Nephron (organoid): ENCODE data around the gene SSH3.

Experiments
- H3K27ac Mint-ChIP-seq, 3 experiments: 2 replicates each; pipeline ENCODE4 v1.8.0; 2020; ENCODE audit warnings: mixed read lengths in 3 of 3, mild to moderate bottlenecking in 2 of 3, moderate library complexity in 1 of 3
- H3K27me3 Mint-ChIP-seq: 2 replicates; pipeline ENCODE4 v1.8.0; 2021; ENCODE audit warnings: low read depth, mild to moderate bottlenecking, moderate library complexity, mixed read lengths
- H3K36me3 Mint-ChIP-seq: 2 replicates; pipeline ENCODE4 v1.8.0; 2020; ENCODE audit warnings: low read depth, mixed read lengths
- H3K4me1 Mint-ChIP-seq: 2 replicates; pipeline ENCODE4 v1.8.0; 2020; ENCODE audit warnings: mixed read lengths
- H3K4me3 Mint-ChIP-seq, 3 experiments: 2 replicates each; pipeline ENCODE4 v1.8.0; 2020; ENCODE audit warnings: mild to moderate bottlenecking in 3 of 3, mixed read lengths in 3 of 3, moderate library complexity in 2 of 3
- H3K9me3 Mint-ChIP-seq: 2 replicates; pipeline ENCODE4 v1.8.0; 2020; ENCODE audit warnings: mixed read lengths
- TF ChIP-seq, protein P1 (sequence below), 3 experiments: fragments of 200-600 bp; sonication (generic); IDR thresholded peaks; one replicate each; pipeline ENCODE4 v1.5.0; 2021; ENCODE audit warnings: antibody characterized with exemption in 3 of 3; ENCODE audit not compliant: unreplicated experiment in 3 of 3

Gene SSH3

GRCh38 chr11:67279589-67280340 lies 23.6 kb upstream of the SSH3 start:
- no peak overlapping the region for H3K27ac Mint-ChIP-seq
- H3K9me3 Mint-ChIP-seq: no peaks in the 10 kb centered on the region
- H3K36me3 Mint-ChIP-seq: peaks cover 24% of the 10 kb centered on the region
- peaks cover 12% of the 10 kb centered on the region for H3K4me1 Mint-ChIP-seq
- H3K4me3 Mint-ChIP-seq: no peak overlapping the region
- H3K27me3 Mint-ChIP-seq: no peaks in the 10 kb centered on the region
- TF ChIP-seq, protein P1, sequence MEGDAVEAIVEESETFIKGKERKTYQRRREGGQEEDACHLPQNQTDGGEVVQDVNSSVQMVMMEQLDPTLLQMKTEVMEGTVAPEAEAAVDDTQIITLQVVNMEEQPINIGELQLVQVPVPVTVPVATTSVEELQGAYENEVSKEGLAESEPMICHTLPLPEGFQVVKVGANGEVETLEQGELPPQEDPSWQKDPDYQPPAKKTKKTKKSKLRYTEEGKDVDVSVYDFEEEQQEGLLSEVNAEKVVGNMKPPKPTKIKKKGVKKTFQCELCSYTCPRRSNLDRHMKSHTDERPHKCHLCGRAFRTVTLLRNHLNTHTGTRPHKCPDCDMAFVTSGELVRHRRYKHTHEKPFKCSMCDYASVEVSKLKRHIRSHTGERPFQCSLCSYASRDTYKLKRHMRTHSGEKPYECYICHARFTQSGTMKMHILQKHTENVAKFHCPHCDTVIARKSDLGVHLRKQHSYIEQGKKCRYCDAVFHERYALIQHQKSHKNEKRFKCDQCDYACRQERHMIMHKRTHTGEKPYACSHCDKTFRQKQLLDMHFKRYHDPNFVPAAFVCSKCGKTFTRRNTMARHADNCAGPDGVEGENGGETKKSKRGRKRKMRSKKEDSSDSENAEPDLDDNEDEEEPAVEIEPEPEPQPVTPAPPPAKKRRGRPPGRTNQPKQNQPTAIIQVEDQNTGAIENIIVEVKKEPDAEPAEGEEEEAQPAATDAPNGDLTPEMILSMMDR (IDR thresholded peaks at IDR 0.05; ENCODE audit: unreplicated experiment in 3 of 3): no peak

DNA sequence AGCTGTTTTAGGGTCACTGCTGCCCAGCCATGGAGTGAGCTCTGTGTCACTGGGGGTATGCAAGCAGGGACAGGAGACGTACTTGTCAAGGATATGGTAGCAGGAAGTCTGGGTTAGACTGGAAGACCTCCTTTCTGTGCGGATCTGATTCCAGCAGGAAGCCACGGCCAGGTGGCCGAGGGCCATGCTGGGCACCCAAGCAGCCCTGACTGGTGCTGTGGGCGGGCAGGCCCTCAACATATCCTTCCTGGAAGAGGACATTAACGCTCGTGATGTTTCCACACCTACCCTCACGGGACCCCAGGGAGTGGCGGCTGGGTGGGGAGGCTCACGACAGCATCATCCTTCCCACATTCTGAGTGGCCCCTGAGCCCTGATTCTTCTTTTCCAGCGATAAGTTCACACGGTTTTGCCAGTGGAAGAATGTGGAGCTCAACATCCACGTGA lies 23.0 kb upstream of the SSH3 start:
- peaks cover 12% of the 10 kb centered on the region for H3K4me1 Mint-ChIP-seq
- no peaks in the 10 kb centered on the region for H3K9me3 Mint-ChIP-seq
- H3K4me3 Mint-ChIP-seq: no peak overlapping the region
- no peaks in the 10 kb centered on the region for H3K27me3 Mint-ChIP-seq
- TF ChIP-seq, protein P1 (IDR thresholded peaks at IDR 0.05; ENCODE audit: unreplicated experiment in 3 of 3): no peak
- peaks cover 24% of the 10 kb centered on the region for H3K36me3 Mint-ChIP-seq
- H3K27ac Mint-ChIP-seq: no peak overlapping the region

DNA sequence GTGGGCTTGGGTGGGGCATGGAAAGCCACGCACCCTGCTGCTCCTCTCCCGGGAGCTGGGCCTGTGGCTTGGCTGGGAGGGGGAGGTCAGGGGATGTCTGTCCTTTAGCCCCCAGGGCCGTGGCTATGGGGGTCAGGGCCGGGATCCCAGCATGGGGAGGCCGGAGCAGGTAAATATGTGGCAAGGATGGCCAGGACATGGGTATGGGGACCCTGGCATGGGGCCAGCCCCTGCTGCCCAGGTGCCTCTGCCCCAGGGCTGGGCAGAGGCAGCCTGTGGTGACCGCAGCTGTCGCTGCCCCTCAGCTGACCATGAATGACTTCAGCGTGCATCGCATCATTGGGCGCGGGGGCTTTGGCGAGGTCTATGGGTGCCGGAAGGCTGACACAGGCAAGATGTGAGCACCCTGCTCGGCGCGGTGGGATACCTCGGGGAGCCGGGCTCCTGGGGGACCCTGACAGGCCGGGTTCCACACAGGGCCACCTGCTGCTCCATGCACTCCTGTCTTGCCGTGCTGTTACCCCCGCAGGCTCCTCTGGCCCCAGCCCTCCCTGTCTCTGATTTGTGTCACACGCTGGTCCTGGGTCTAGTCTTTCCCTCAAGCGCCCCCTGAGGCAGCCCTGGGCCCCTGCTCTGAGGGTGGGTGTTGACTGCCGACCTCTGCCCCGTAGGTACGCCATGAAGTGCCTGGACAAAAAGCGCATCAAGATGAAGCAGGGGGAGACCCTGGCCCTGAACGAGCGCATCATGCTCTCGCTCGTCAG lies 22.4 kb upstream of the SSH3 start:
- H3K9me3 Mint-ChIP-seq: no peaks in the 10 kb centered on the region
- peaks cover 24% of the 10 kb centered on the region for H3K36me3 Mint-ChIP-seq
- peaks cover 12% of the 10 kb centered on the region for H3K4me1 Mint-ChIP-seq
- no peak overlapping the region for H3K4me3 Mint-ChIP-seq
- H3K27ac Mint-ChIP-seq: no peak overlapping the region
- TF ChIP-seq, protein P1 (IDR thresholded peaks at IDR 0.05; ENCODE audit: unreplicated experiment in 3 of 3): no peak
- H3K27me3 Mint-ChIP-seq: no peaks in the 10 kb centered on the region

- no peak overlapping the region for H3K4me3 Mint-ChIP-seq
- TF ChIP-seq, protein P1 (IDR thresholded peaks at IDR 0.05; ENCODE audit: unreplicated experiment in 3 of 3): no peak
- no peaks in the 10 kb centered on the region for H3K9me3 Mint-ChIP-seq
- H3K27ac Mint-ChIP-seq: no peak overlapping the region
- peaks cover 6% of the 10 kb centered on the region for H3K4me1 Mint-ChIP-seq
- peaks cover 24% of the 10 kb centered on the region for H3K36me3 Mint-ChIP-seq
- no peaks in the 10 kb centered on the region for H3K27me3 Mint-ChIP-seq
These were observed 21.7 kb upstream of the SSH3 start for GRCh38 chr11:67281552-67282150.

- Mint-ChIP-seq H3K36me3 (peaks cover 24% of the 10 kb centered on the region), H3K9me3 (no peaks in the 10 kb centered on the region), H3K4me1 (peaks cover 3% of the 10 kb centered on the region), H3K4me3 (no peak overlapping the region), H3K27ac (no peak overlapping the region), H3K27me3 (no peaks in the 10 kb centered on the region)
- TF ChIP-seq, protein P1 (IDR thresholded peaks at IDR 0.05; ENCODE audit: unreplicated experiment in 3 of 3): no peak
These were observed 21.0 kb upstream of the SSH3 start for GRCh38 chr11:67282155-67282875.
